Tibial artery (tissue), 4 donors: ENCODE results near the gene AK2.

Source experiments
- DNase-seq, 2 donors: peaks; one replicate each; pipeline ENCODE4 v3.0.0-alpha.2; 2019
- H3K27ac ChIP-seq, 2 donors: fragments of 200-600 bp; sonication (generic) in 1 of 2; 1 replicate in 1 of 2; 2 replicates in 1 of 2; pipeline ENCODE4 v1.5.1; 2018 to 2019; ENCODE audit warnings: mild to moderate bottlenecking in 1 of 2
- H3K27me3 ChIP-seq, 2 donors: fragments of 200-600 bp; sonication (generic) in 1 of 2; one replicate each; pipeline versions ENCODE4 v1.5.1 to v1.6.0; 2016 to 2019
- H3K36me3 ChIP-seq, 3 donors: fragments of 200-600 bp; sonication (generic) in 2 of 3; one replicate each; pipeline ENCODE4 v1.5.1; 2016 to 2019; ENCODE audit warnings: mild to moderate bottlenecking in 2 of 3
- H3K4me1 ChIP-seq, 4 donors: fragments of 200-600 bp; sonication (generic) in 2 of 4; 1 replicate in 3 of 4; 2 replicates in 1 of 4; pipeline ENCODE4 v1.5.1; 2016 to 2019
- H3K4me3 ChIP-seq, 2 donors: fragments of 200-600 bp; sonication (generic) in 1 of 2; 1 replicate in 1 of 2; 2 replicates in 1 of 2; pipeline ENCODE4 v1.5.1; 2018 to 2019; ENCODE audit warnings: mild to moderate bottlenecking in 2 of 2
- H3K9me3 ChIP-seq, 3 donors: fragments of 200-600 bp; sonication (generic) in 1 of 3; one replicate each; pipeline ENCODE4 v1.5.1; 2016 to 2019
- CTCF ChIP-seq, 2 experiments: fragments of 200-600 bp in 1 of 2; fragments of 450-650 bp in 1 of 2; IDR thresholded peaks; one replicate each; pipeline ENCODE4 v1.5.1; 2017 to 2019; ENCODE audit warnings: antibody characterized with exemption in 2 of 2, mild to moderate bottlenecking in 1 of 2, moderate library complexity in 1 of 2
- intact Hi-C: fragments of 100-400 bp; cut with DNase I; formaldehyde crosslinking; loops from one replicate; pipeline ENCODE4 v1.15.0; 2023; ENCODE audit warnings: low total_unique reads

Gene AK2

GRCh38 chr1:33080885-33081553, 44.3 kb upstream of the AK2 start, which contains the start of gene AZIN2:
Gene AZIN2, plus strand, starts transcription at chr1:33081153. Its CDS starts 1,097 bp downstream, at chr1:33082250.
- Histone ChIP-seq H3K27me3 (no peaks in the 10 kb centered on the region), H3K9me3 (no peaks in the 10 kb centered on the region), H3K36me3 (no peaks in the 10 kb centered on the region), H3K4me1 (peaks cover 0 to 25% (median 19%) of the 10 kb centered on the region in 4 donors), H3K4me3 (peak within 1 kb of the TSS; percentile 65 to 85), H3K27ac (peak within 1 kb of the TSS; percentile 55 to 56)
- intact Hi-C loops = loop anchor here (10.0 kb wide), 1 partner anchor 146 kb away; no protein-coding TSS in a partner anchor
- peak; percentile 96 to 97 for DNase-seq
- TF ChIP-seq CTCF (IDR thresholded peaks at IDR 0.05) = no peak

GRCh38 chr1:33080373-33080772, 43.7 kb upstream of the AK2 start:
- Histone ChIP-seq H3K36me3 (no peaks in the 10 kb centered on the region), H3K9me3 (no peaks in the 10 kb centered on the region), H3K27me3 (no peaks in the 10 kb centered on the region), H3K4me1 (peaks cover 0 to 25% (median 19%) of the 10 kb centered on the region in 4 donors), H3K27ac (peak overlapping the region; percentile 55 to 56), H3K4me3 (peak overlapping the region; percentile 65 to 85)
- no peak for DNase-seq
- no peak for TF ChIP-seq CTCF (IDR thresholded peaks at IDR 0.05)
- intact Hi-C loops = loop anchor here (10.0 kb wide), 1 partner anchor 146 kb away; no protein-coding TSS in a partner anchor

GRCh38 chr1:33078030-33078591, 41.4 kb upstream of the AK2 start:
- Histone ChIP-seq H3K36me3 (no peaks in the 10 kb centered on the region), H3K27me3 (no peaks in the 10 kb centered on the region), H3K4me3 (no peak overlapping the region), H3K4me1 (peaks cover 0 to 25% (median 19%) of the 10 kb centered on the region in 4 donors), H3K9me3 (no peaks in the 10 kb centered on the region), H3K27ac (no peak overlapping the region)
- no peak for TF ChIP-seq CTCF (IDR thresholded peaks at IDR 0.05)
- intact Hi-C loops = no loop called here
- no peak for DNase-seq

- intact Hi-C loops = no loop called here
- Histone ChIP-seq H3K4me3 (no peak overlapping the region), H3K27ac (no peak overlapping the region), H3K9me3 (no peaks in the 10 kb centered on the region), H3K36me3 (no peaks in the 10 kb centered on the region), H3K4me1 (no peaks in the 10 kb centered on the region), H3K27me3 (no peaks in the 10 kb centered on the region)
- no peak for DNase-seq
- TF ChIP-seq CTCF (IDR thresholded peaks at IDR 0.05) = no peak
Measured at GRCh38 chr1:33074193-33074945, 37.7 kb upstream of the AK2 start.

GRCh38 chr1:33072707-33073106, 36.0 kb upstream of the AK2 start:
- DNase-seq = no peak
- H3K4me3 ChIP-seq = no peak overlapping the region
- H3K36me3 ChIP-seq = no peaks in the 10 kb centered on the region
- H3K4me1 ChIP-seq = no peaks in the 10 kb centered on the region
- H3K27ac ChIP-seq = no peak overlapping the region
- H3K27me3 ChIP-seq = no peaks in the 10 kb centered on the region
- TF ChIP-seq CTCF (IDR thresholded peaks at IDR 0.05) = no peak
- intact Hi-C loops = no loop called here
- H3K9me3 ChIP-seq = no peaks in the 10 kb centered on the region
